ENCODE results near the gene ZC2HC1B. TPM values are rescaled to one million over a fixed set of nuclear protein-coding genes. Genes with fewer than 3 reads are reported as not detected.

The ZC2HC1B gene
- not detected in 2 replicates for total RNA-seq

GRCh38 chr6:143864234-143864633 is at the start of gene ZC2HC1B:
Gene ZC2HC1B, plus strand, starts transcription at chr6:143864474. Its CDS starts 66 bp downstream, at chr6:143864540.

GRCh38 chr6:143842902-143843676 is 21.2 kb upstream of the ZC2HC1B start, which contains the start of gene LTV1:
Gene LTV1, plus strand, starts transcription at chr6:143843338. Its CDS starts 140 bp downstream, at chr6:143843478.

Other genes starting within 250 kb of the ZC2HC1B start
- 27.7 and 46.7 TPM in 2 replicates for gene PHACTR2, start 186.5 kb upstream of the ZC2HC1B start, total RNA-seq
- gene LTV1, start 21.1 kb upstream of the ZC2HC1B start, total RNA-seq, result 25.5 and 35.7 TPM in 2 replicates
- gene PLAGL1, start 143.8 kb downstream of the ZC2HC1B start, total RNA-seq, result 9.0 and 11.4 TPM in 2 replicates
- gene SF3B5, start 231.1 kb downstream of the ZC2HC1B start, total RNA-seq, result 101 and 127 TPM in 2 replicates